Stimulated activated CD4-positive, alpha-beta T cell treated with anti-CD3 and anti-CD28 coated beads, Interleukin-4, amount 100 ng/mL, for 1 hour (primary cell): ENCODE data around the gene BORCS6.
"Not testable (repeated sequence)": the region's sequence is repeated elsewhere in the genome, so short reads cannot be mapped to it uniquely, and the experiment has no call there.

Experiments used
- DNase-seq: peaks from one replicate; pipeline ENCODE4 v3.0.0-alpha.2; 2020

BORCS6 gene

GRCh38 chr17:8170186-8170585 lies 19.8 kb downstream of the BORCS6 start:
- DNase-seq: not testable (repeated sequence)

GRCh38 chr17:8167526-8167925 lies 22.5 kb downstream of the BORCS6 start:
- DNase-seq: no peak

- no peak for DNase-seq
These were observed 23.2 kb downstream of the BORCS6 start for GRCh38 chr17:8166731-8167130.

GRCh38 chr17:8164815-8165131 lies 25.2 kb downstream of the BORCS6 start:
- no peak for DNase-seq

GRCh38 chr17:8163978-8164814 lies 25.8 kb downstream of the BORCS6 start:
- DNase-seq: peak; percentile 66

GRCh38 chr17:8162997-8163977 lies 26.7 kb downstream of the BORCS6 start:
- no peak for DNase-seq

GRCh38 chr17:8162233-8162996 lies 27.6 kb downstream of the BORCS6 start, which contains the start of gene VAMP2:
VAMP2 (minus strand) TSS chr17:8162948; CDS start chr17:8162879, 69 bp downstream.
- DNase-seq: peak; percentile 83

GRCh38 chr17:8161289-8162232 lies 28.4 kb downstream of the BORCS6 start:
- DNase-seq: no peak

- no peak for DNase-seq
These were observed 29.2 kb downstream of the BORCS6 start for GRCh38 chr17:8160741-8161221.

- no peak for DNase-seq
These were observed 29.8 kb downstream of the BORCS6 start for GRCh38 chr17:8160224-8160577.

GRCh38 chr17:8159459-8160223 lies 30.3 kb downstream of the BORCS6 start:
- no peak for DNase-seq

- no peak for DNase-seq
These were observed 31.0 kb downstream of the BORCS6 start for GRCh38 chr17:8159032-8159400.

- peak; percentile 85 for DNase-seq
These were observed 31.5 kb downstream of the BORCS6 start for GRCh38 chr17:8158267-8159031.

- peak; percentile 100 for DNase-seq
These were observed 33.6 kb downstream of the BORCS6 start for GRCh38 chr17:8156246-8156992.

- no peak for DNase-seq
These were observed 34.1 kb downstream of the BORCS6 start for GRCh38 chr17:8155996-8156245.

GRCh38 chr17:8155231-8155995 lies 34.6 kb downstream of the BORCS6 start:
- no peak for DNase-seq

- DNase-seq: no peak
These were observed 35.3 kb downstream of the BORCS6 start for GRCh38 chr17:8154608-8155155.

GRCh38 chr17:8153957-8154607 lies 35.9 kb downstream of the BORCS6 start:
- peak; percentile 82 for DNase-seq
